Hematopoietic multipotent progenitor cell (in vitro differentiated cells): ENCODE results near the gene BATF3. TPM values are rescaled to one million over a fixed set of nuclear protein-coding genes. Genes with fewer than 3 reads are reported as not detected.

ENCODE experiments used
- DNase-seq, 3 donors: peaks; one replicate each; pipeline ENCODE4 v3.0.0-alpha.2; 2011 to 2015; ENCODE audit warnings: low read depth in 2 of 3, low spot score in 2 of 3
- total RNA-seq: library from RNA; depleted of rRNA; stranded (reverse); fragments of >200 nt; gene quantifications from one replicate; pipeline ENCODE4 v1.2.3, GENCODE V29; 2012

BATF3 gene
- total RNA-seq, 1 donor = 3.2 TPM

DNA sequence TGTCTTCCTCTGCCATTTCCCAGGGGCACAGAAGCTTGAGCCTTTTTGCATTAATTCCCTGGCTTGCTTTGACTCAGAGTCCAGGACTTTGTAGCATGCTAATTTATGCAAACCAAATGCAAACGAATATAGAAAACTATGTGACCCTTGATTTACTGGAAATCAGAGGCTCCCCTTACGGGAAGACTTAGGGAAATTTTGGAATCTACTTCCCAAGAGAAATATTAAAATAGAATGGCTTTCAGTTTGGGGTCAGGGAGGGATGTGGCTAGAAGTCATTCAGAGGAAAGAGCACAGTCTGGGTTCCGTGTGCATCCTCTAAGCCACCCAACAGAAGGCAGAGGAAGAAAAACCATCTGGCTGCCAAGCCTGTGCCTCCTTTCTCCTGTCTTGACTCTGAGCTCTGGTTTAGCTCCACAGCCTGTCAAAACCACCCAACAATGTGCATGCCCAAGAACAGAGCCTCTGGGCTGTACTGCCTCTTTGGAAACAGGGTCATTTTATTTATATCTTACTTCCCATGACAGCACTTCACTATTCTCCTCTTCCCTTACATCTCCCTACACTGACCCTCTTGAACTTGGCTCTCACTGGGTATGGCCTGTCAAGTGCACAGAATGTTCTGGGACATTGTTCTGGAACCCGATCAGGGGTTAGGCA is 61.0 kb downstream of the BATF3 start:
- peak in 1 of 3 donors; percentile 71 for DNase-seq

DNA sequence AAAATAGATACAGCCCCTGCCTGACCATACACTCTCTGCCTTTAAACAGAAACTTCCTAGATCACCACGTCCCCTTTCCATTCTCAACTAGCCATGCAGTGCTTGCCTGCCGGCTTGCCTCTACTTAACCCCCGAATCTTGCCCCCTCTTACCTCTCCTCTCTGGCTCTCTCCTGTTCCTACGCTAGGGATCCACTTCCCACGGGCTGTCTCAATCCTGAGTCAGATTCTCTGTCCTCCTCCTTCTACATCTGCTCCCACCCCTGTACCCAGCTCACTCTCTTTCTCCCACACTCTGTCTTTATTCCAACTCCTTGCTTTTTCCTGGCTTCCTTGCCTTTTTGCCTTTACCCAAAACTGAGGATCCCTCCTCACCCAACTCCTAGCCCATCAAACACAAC is 61.7 kb downstream of the BATF3 start:
- no peak for DNase-seq

Other genes starting within 250 kb of the BATF3 start
- 45.0 TPM for gene ATF3, start 91.1 kb downstream of the BATF3 start, total RNA-seq
- gene NSL1, start 91.9 kb upstream of the BATF3 start, total RNA-seq = 43.9 TPM
- 7.8 TPM for gene TATDN3, start 92.1 kb upstream of the BATF3 start, total RNA-seq
- not detected for gene SPATA45, start 147.8 kb upstream of the BATF3 start, total RNA-seq
- gene FLVCR1, start 158.4 kb upstream of the BATF3 start, total RNA-seq = 18.3 TPM